Endothelial cell of umbilical vein (primary cell): ENCODE data around the gene MYL11. TPM values are rescaled to one million over a fixed set of nuclear protein-coding genes. Genes with fewer than 3 reads are reported as not detected.
"Not testable (repeated sequence)": the region's sequence is repeated elsewhere in the genome, so short reads cannot be mapped to it uniquely, and the experiment has no call there.

Experiments used
- BruUV-seq: library from RNA; stranded (reverse); fragments of 400-500 nt; replicated peaks from 2 replicates; lab custom pipeline; 2021; lab: Mats Ljungman, UMichigan
- CTCF ChIA-PET: fragments of 300-600, 350-600 bp; sonication (Branson Sonifier 250); formaldehyde crosslinking; loops from one replicate; lab custom pipeline; 2021; ENCODE audit warnings: antibody characterized with exemption, inconsistent platforms; lab: Charles Lee
- POLR2A ChIA-PET: fragments of 300-600, 350-600 bp; sonication (Branson Sonifier 250); formaldehyde crosslinking; loops from one replicate; lab custom pipeline; 2021; ENCODE audit warnings: antibody characterized with exemption, inconsistent platforms; lab: Charles Lee
- DNase-seq: peaks from one replicate; pipeline ENCODE4 v3.0.0-alpha.2; 2011; ENCODE audit warnings: low read depth, low spot score
- FAIRE-seq: peaks from 2 replicates; lab custom pipeline; 2011; peaks lifted over from hg19 to GRCh38; lab: Jason Lieb, UNC
- H2AFZ ChIP-seq: 2 replicates; pipeline ENCODE4 v1.6.0; 2012; ENCODE audit warnings: low read depth, low read length, control low read depth, inconsistent platforms
- H3K27ac ChIP-seq: 2 replicates; pipeline ENCODE4 v1.5.1; 2011; ENCODE audit warnings: low read depth, mild to moderate bottlenecking, control low read depth, low read length, moderate library complexity; ENCODE audit not compliant: insufficient read depth
- H3K27me3 ChIP-seq, 2 experiments: 2 replicates each; pipeline versions ENCODE4 v1.6.0 to v1.6.1; 2011; ENCODE audit warnings: low read length in 2 of 2, mixed read lengths in 1 of 2; ENCODE audit not compliant: control insufficient read depth in 2 of 2, insufficient read depth in 2 of 2
- H3K36me3 ChIP-seq, 2 experiments: 2 replicates in 1 of 2; 3 replicates in 1 of 2; pipeline ENCODE4 v1.5.1; 2011; ENCODE audit warnings: low read length in 2 of 2, mild to moderate bottlenecking in 1 of 2, moderate library complexity in 1 of 2; ENCODE audit not compliant: control insufficient read depth in 2 of 2, insufficient read depth in 2 of 2; ENCODE audit errors: extremely low read depth in 1 of 2
- H3K4me1 ChIP-seq: 3 replicates; pipeline ENCODE4 v1.5.1; 2011; ENCODE audit warnings: mild to moderate bottlenecking, low read length; ENCODE audit not compliant: control insufficient read depth, insufficient read depth; ENCODE audit errors: extremely low read depth
- H3K4me2 ChIP-seq: 2 replicates; pipeline ENCODE4 v1.6.1; 2011; ENCODE audit warnings: low read length, control low read depth, mixed read lengths; ENCODE audit not compliant: insufficient read depth
- H3K4me3 ChIP-seq, 3 experiments: fragments of 200-600 bp in 1 of 3; sonication (generic), shearing (Covaris generic) in 1 of 3; replicated peaks in 1 of 3; 2 replicates each; pipeline ENCODE4 v1.5.1; 2011 to 2016; ENCODE audit warnings: control low read depth in 3 of 3, low read length in 3 of 3, mild to moderate bottlenecking in 2 of 3, inconsistent platforms in 1 of 3, low read depth in 1 of 3, moderate library complexity in 1 of 3; ENCODE audit not compliant: insufficient read depth in 1 of 3
- H3K79me2 ChIP-seq: 2 replicates; pipeline ENCODE4 v1.6.0; 2012; ENCODE audit warnings: low read length, inconsistent platforms; ENCODE audit not compliant: control insufficient read depth, insufficient read depth
- H3K9ac ChIP-seq: replicated peaks from 2 replicates; pipeline ENCODE3; 2011; ENCODE audit warnings: low read length, control low read depth; ENCODE audit not compliant: insufficient read depth; ENCODE audit errors: extremely low read depth
- H3K9me1 ChIP-seq: replicated peaks from 3 replicates; pipeline ENCODE4 v1.6.0; 2011; ENCODE audit warnings: mild to moderate bottlenecking, low read length; ENCODE audit not compliant: control insufficient read depth, insufficient read depth; ENCODE audit errors: extremely low read depth
- H3K9me3 ChIP-seq: replicated peaks from 2 replicates; pipeline ENCODE4 v1.5.1; 2012; ENCODE audit warnings: low read length, inconsistent platforms; ENCODE audit not compliant: control insufficient read depth, insufficient read depth
- H4K20me1 ChIP-seq: replicated peaks from 2 replicates; pipeline ENCODE3; 2011; ENCODE audit warnings: mild to moderate bottlenecking, low read length; ENCODE audit not compliant: control insufficient read depth, insufficient read depth; ENCODE audit errors: extremely low read depth
- EZH2 ChIP-seq: IDR thresholded peaks from 2 replicates; pipeline ENCODE4 v1.6.1; 2012; ENCODE audit warnings: borderline replicate concordance, low read depth, mild to moderate bottlenecking, moderate library complexity, low read length, inconsistent platforms; ENCODE audit not compliant: severe bottlenecking
- FOS ChIP-seq: IDR thresholded peaks from 2 replicates; pipeline ENCODE4 v1.6.1; 2011; ENCODE audit warnings: mild to moderate bottlenecking, low read length, moderate library complexity, borderline replicate concordance; ENCODE audit not compliant: insufficient read depth
- GATA2 ChIP-seq: IDR thresholded peaks from 2 replicates; pipeline ENCODE4 v1.7.0; 2011; ENCODE audit warnings: low read depth, mild to moderate bottlenecking, moderate library complexity, mixed read lengths, low read length; ENCODE audit not compliant: insufficient read length, insufficient read depth
- JUN ChIP-seq: IDR thresholded peaks from 2 replicates; pipeline ENCODE4 v1.6.1; 2011; ENCODE audit warnings: borderline replicate concordance, low read depth; ENCODE audit not compliant: insufficient read length, insufficient read depth
- MYC ChIP-seq: IDR thresholded peaks from one replicate; pipeline ENCODE4 v1.6.1; 2011; ENCODE audit warnings: mild to moderate bottlenecking, low read depth, low read length
- POLR2A ChIP-seq: IDR thresholded peaks from 2 replicates; pipeline ENCODE4 v1.6.1; 2012; ENCODE audit warnings: low read depth, mild to moderate bottlenecking, control low read depth, low read length
- POLR2AphosphoS5 ChIP-seq: IDR thresholded peaks from 2 replicates; pipeline ENCODE4 v1.6.1; 2012; ENCODE audit warnings: low read depth, mild to moderate bottlenecking, control low read depth, low read length, moderate library complexity; ENCODE audit not compliant: insufficient read depth
- dilution Hi-C: fragments of 300-500 bp; cut with MboI; formaldehyde crosslinking; loops from one replicate; pipeline ENCODE4 v1.15.0; 2019; ENCODE audit warnings: low sequenced_read_pairs; ENCODE audit not compliant: extremely low pct_ligation_motif_present
- intact Hi-C: fragments of 100-400 bp; cut with micrococcal nuclease; formaldehyde crosslinking; loops from one replicate; pipeline ENCODE4 v1.10.0; 2022
- polyA plus RNA-seq, 4 experiments: library from polyadenylated mRNA; depleted of rRNA in 3 of 4; stranded (reverse) in 3 of 4; unstranded in 1 of 4; fragments of >200 nt; gene quantifications; 2 replicates each; pipeline versions ENCODE4 v1.2.1 to v1.2.3, GENCODE V29; 2011 to 2012; ENCODE audit warnings: missing spikeins in 1 of 4
- total RNA-seq: library from RNA; stranded (reverse); gene quantifications from 2 replicates; pipeline ENCODE4 v1.2.3, GENCODE V29; 2021
- TF ChIP-seq, protein P1 (sequence below), 2 donors: IDR thresholded peaks; 1 replicate in 1 of 2; 2 replicates in 1 of 2; pipeline ENCODE4 v1.5.1; 2011; ENCODE audit warnings: low read length in 2 of 2, mild to moderate bottlenecking in 2 of 2, moderate library complexity in 2 of 2, control low read depth in 1 of 2, inconsistent platforms in 1 of 2, low read depth in 1 of 2; ENCODE audit not compliant: insufficient read depth in 1 of 2; ENCODE audit errors: extremely low read depth in 1 of 2
- TF ChIP-seq, protein P2 (sequence below): IDR thresholded peaks from 2 replicates; pipeline ENCODE4 v1.6.1; 2011; ENCODE audit not compliant: insufficient read depth, insufficient read length

Gene MYL11
- total and polyA plus RNA-seq, 2 donors (not counting 3 experiments of a cell fraction or from before 2014, with no cell fraction given) = 1.3 TPM; not detected in 1

DNA sequence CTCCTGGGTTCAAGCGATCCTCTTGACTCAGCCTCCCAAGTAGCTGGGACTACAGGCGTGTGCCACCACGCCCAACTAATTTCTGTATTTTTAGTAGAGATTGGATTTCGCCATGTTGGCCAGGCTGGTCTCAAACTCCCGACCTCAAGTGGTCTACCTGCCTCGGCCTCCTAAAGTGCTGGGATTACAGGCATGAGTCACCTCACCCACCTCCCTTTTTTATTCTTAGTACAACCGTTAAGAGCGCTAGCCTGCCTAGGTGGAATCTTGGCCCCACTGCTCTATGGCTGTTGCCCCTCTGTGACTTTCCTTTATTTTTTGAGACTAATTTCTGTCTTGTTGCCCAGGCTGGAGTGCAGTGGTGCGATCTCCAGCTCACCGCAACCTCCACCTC, 36.6 kb upstream of the MYL11 start:
- POLR2A ChIA-PET, CTCF ChIA-PET, BruUV-seq: not testable (repeated sequence)

DNA sequence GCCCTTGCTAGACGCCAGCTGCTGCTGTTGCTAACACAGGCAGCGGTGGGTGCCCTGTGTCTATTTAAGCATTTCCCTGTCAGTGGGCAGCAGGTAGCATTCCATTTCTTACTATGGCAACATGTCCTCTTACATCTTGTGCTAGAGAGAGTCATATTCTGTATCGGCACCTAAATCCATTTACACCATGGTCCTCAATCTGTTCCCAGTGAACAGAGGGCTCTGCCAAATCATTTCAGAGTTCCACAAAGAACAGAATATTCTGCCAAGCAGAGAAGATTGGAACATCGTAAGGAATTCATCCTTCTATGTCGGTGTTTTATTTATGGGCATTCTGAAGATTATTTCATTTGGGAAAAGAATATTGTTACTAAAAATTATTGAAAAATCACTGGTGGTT, 35.9 kb upstream of the MYL11 start:
- H3K4me1 ChIP-seq, CTCF ChIA-PET, BruUV-seq: not testable (repeated sequence)

More for the DNA sequence above, 36.6 kb upstream of the MYL11 start:
- H3K27me3 ChIP-seq, H3K9me3 ChIP-seq, H3K79me2 ChIP-seq, H4K20me1 ChIP-seq, H3K36me3 ChIP-seq, DNase-seq, dilution Hi-C loops, H3K9ac ChIP-seq, H3K9me1 ChIP-seq, H3K4me1 ChIP-seq, H3K4me3 ChIP-seq, H2AFZ ChIP-seq, FAIRE-seq, H3K4me2 ChIP-seq, intact Hi-C loops, H3K27ac ChIP-seq: not testable (repeated sequence)

DNA sequence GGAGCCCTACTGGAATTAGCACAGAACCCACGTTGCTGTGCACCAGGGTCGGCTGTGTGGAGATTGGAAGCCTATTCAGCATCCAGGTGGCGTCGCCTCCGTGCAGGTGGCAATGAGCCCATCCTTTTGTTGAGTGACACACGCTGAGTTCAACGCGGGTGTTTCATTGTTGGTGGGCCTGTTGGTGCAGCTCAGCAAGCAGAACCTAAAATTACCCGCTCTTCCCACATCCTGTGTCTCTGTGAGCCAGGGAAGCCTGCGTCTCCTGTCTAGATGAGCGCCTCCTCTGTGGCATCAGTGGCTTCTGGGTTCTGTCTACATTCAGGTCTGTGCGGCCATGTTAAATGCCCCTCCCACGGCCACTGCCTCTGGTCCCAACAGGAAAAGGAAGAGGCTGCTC, 34.0 kb upstream of the MYL11 start:
- POLR2A ChIA-PET = no interaction called here
- peaks cover 1% of the 10 kb centered on the region for H3K4me1 ChIP-seq
- H2AFZ ChIP-seq = no peak overlapping the region
- intact Hi-C loops (no loop called here), dilution Hi-C loops (no loop called here)
- H3K27ac ChIP-seq = no peak overlapping the region
- no peak for DNase-seq
- H3K9ac ChIP-seq = no peak overlapping the region
- BruUV-seq = no TSS peak
- H3K36me3 ChIP-seq = no peaks in the 10 kb centered on the region
- CTCF ChIA-PET = interaction anchor here (1.1 to 1.9 kb wide), 1 partner anchor 69 kb away, joined by 3 to 14 read pairs; no protein-coding TSS in a partner anchor
- no peaks in the 10 kb centered on the region for H3K79me2 ChIP-seq
- no peak for FAIRE-seq
- H3K4me3 ChIP-seq = no peak overlapping the region
- H3K9me3 ChIP-seq = no peaks in the 10 kb centered on the region
- no peaks in the 10 kb centered on the region for H3K27me3 ChIP-seq
- TF ChIP-seq, protein P1, sequence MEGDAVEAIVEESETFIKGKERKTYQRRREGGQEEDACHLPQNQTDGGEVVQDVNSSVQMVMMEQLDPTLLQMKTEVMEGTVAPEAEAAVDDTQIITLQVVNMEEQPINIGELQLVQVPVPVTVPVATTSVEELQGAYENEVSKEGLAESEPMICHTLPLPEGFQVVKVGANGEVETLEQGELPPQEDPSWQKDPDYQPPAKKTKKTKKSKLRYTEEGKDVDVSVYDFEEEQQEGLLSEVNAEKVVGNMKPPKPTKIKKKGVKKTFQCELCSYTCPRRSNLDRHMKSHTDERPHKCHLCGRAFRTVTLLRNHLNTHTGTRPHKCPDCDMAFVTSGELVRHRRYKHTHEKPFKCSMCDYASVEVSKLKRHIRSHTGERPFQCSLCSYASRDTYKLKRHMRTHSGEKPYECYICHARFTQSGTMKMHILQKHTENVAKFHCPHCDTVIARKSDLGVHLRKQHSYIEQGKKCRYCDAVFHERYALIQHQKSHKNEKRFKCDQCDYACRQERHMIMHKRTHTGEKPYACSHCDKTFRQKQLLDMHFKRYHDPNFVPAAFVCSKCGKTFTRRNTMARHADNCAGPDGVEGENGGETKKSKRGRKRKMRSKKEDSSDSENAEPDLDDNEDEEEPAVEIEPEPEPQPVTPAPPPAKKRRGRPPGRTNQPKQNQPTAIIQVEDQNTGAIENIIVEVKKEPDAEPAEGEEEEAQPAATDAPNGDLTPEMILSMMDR (IDR thresholded peaks at IDR 0.05; ENCODE audit: extremely low read depth in 1 of 2, insufficient read depth in 1 of 2, low read depth in 1 of 2, low read length in 2 of 2) = no peak
- TF ChIP-seq JUN (no peak), GATA2 (no peak), MYC (no peak), FOS (no peak), EZH2 (no peak), POLR2AphosphoS5 (no peak), POLR2A (no peak)
- TF ChIP-seq, protein P2, sequence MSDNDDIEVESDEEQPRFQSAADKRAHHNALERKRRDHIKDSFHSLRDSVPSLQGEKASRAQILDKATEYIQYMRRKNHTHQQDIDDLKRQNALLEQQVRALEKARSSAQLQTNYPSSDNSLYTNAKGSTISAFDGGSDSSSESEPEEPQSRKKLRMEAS = no peak
- H4K20me1 ChIP-seq = no peaks in the 10 kb centered on the region
- no peaks in the 10 kb centered on the region for H3K9me1 ChIP-seq
- H3K4me2 ChIP-seq = no peak overlapping the region

More for the DNA sequence above, 35.9 kb upstream of the MYL11 start:
- H3K4me2 ChIP-seq, H4K20me1 ChIP-seq, H3K9ac ChIP-seq, H3K9me1 ChIP-seq, dilution Hi-C loops, H3K27ac ChIP-seq, H3K9me3 ChIP-seq, intact Hi-C loops, H2AFZ ChIP-seq, H3K27me3 ChIP-seq, DNase-seq, H3K79me2 ChIP-seq, POLR2A ChIA-PET, H3K36me3 ChIP-seq, FAIRE-seq, H3K4me3 ChIP-seq: not testable (repeated sequence)
